H9 (cell line): ENCODE data around the gene BHLHE40. TPM values are rescaled to one million over a fixed set of nuclear protein-coding genes. Genes with fewer than 3 reads are reported as not detected.

ENCODE experiments used
- DNase-seq: peaks from one replicate; pipeline ENCODE4 v3.0.0-alpha.2; 2017
- H2AFZ ChIP-seq: one replicate; pipeline ENCODE4 v1.6.1; 2013; ENCODE audit warnings: mild to moderate bottlenecking, low read length, control low read depth, moderate library complexity
- H2AK5ac ChIP-seq: 2 replicates; pipeline ENCODE4 v1.6.1; 2013; ENCODE audit warnings: low read length, control low read depth, mixed read lengths; ENCODE audit not compliant: insufficient read length
- H2BK120ac ChIP-seq: one replicate; pipeline ENCODE4 v1.6.1; 2013; ENCODE audit warnings: low read depth, mild to moderate bottlenecking, low read length, control low read depth, inconsistent platforms; ENCODE audit not compliant: poor library complexity, severe bottlenecking
- H2BK12ac ChIP-seq: 2 replicates; pipeline ENCODE4 v1.6.1; 2013; ENCODE audit warnings: low read length, control low read depth, mixed read lengths, low read depth; ENCODE audit not compliant: insufficient read length
- H2BK15ac ChIP-seq: 2 replicates; pipeline ENCODE4 v1.6.1; 2013; ENCODE audit warnings: low read depth, low read length, control low read depth
- H2BK20ac ChIP-seq: one replicate; pipeline ENCODE4 v1.6.1; 2013; ENCODE audit warnings: low read depth, mild to moderate bottlenecking, low read length, control low read depth, inconsistent platforms; ENCODE audit not compliant: poor library complexity, severe bottlenecking
- H2BK5ac ChIP-seq: 2 replicates; pipeline ENCODE4 v1.6.1; 2013; ENCODE audit warnings: low read length, control low read depth, mixed read lengths; ENCODE audit not compliant: insufficient read length
- H3K14ac ChIP-seq: 2 replicates; pipeline ENCODE4 v1.6.1; 2013; ENCODE audit warnings: low read length, control low read depth; ENCODE audit not compliant: insufficient read depth
- H3K18ac ChIP-seq: 2 replicates; pipeline ENCODE4 v1.6.1; 2013; ENCODE audit warnings: low read depth, mild to moderate bottlenecking, mixed read lengths, low read length, control low read depth; ENCODE audit not compliant: insufficient read length
- H3K23ac ChIP-seq: 2 replicates; pipeline ENCODE4 v1.6.1; 2013; ENCODE audit warnings: low read length, control low read depth, mixed read lengths, low read depth; ENCODE audit not compliant: insufficient read length
- H3K23me2 ChIP-seq: 2 replicates; pipeline ENCODE4 v1.6.1; 2013; ENCODE audit warnings: low read depth, mild to moderate bottlenecking, mixed read lengths, low read length, control low read depth; ENCODE audit not compliant: insufficient read length, poor library complexity, severe bottlenecking
- H3K27ac ChIP-seq: 2 replicates; pipeline ENCODE4 v1.5.1; 2013; ENCODE audit warnings: low read length, control low read depth, mixed read lengths, low read depth; ENCODE audit not compliant: insufficient read length
- H3K27me3 ChIP-seq: 2 replicates; pipeline ENCODE4 v1.6.1; 2013; ENCODE audit warnings: low read length, control low read depth, inconsistent platforms; ENCODE audit not compliant: insufficient read depth
- H3K4ac ChIP-seq: 2 replicates; pipeline ENCODE4 v1.6.1; 2013; ENCODE audit warnings: low read depth, mild to moderate bottlenecking, control low read depth, inconsistent platforms, low read length, moderate library complexity
- H3K4me1 ChIP-seq: 2 replicates; pipeline ENCODE4 v1.6.1; 2013; ENCODE audit warnings: low read length, control low read depth, inconsistent platforms; ENCODE audit not compliant: insufficient read depth
- H3K4me2 ChIP-seq: 2 replicates; pipeline ENCODE4 v1.6.1; 2013; ENCODE audit warnings: low read length, control low read depth, mixed read lengths; ENCODE audit not compliant: insufficient read length, insufficient read depth
- H3K56ac ChIP-seq: 2 replicates; pipeline ENCODE4 v1.6.1; 2013; ENCODE audit warnings: low read depth, mild to moderate bottlenecking, mixed read lengths, low read length, control low read depth; ENCODE audit not compliant: insufficient read length
- H3K79me1 ChIP-seq: 2 replicates; pipeline ENCODE4 v1.6.1; 2013; ENCODE audit warnings: low read depth, mild to moderate bottlenecking, moderate library complexity, low read length, control low read depth, inconsistent platforms; ENCODE audit not compliant: insufficient read depth, poor library complexity, severe bottlenecking
- H3K79me2 ChIP-seq: 2 replicates; pipeline ENCODE4 v1.6.1; 2013; ENCODE audit warnings: low read length, control low read depth, inconsistent platforms; ENCODE audit not compliant: insufficient read depth
- H3K9ac ChIP-seq: 2 replicates; pipeline ENCODE4 v1.6.1; 2013; ENCODE audit warnings: low read length, control low read depth, mixed read lengths; ENCODE audit not compliant: insufficient read length; ENCODE audit errors: extremely low read depth
- H3K9me3 ChIP-seq: one replicate; pipeline ENCODE4 v1.6.1; 2013; ENCODE audit warnings: low read depth, low read length, inconsistent platforms; ENCODE audit not compliant: control insufficient read depth
- H3T11ph ChIP-seq: one replicate; pipeline ENCODE4 v1.6.1; 2013; ENCODE audit warnings: mild to moderate bottlenecking, low read length, control low read depth, inconsistent platforms
- H4K20me1 ChIP-seq: one replicate; pipeline ENCODE4 v1.6.1; 2013; ENCODE audit not compliant: control insufficient read depth, insufficient read length, insufficient read depth
- H4K5ac ChIP-seq: 2 replicates; pipeline ENCODE4 v1.6.1; 2013; ENCODE audit warnings: low read depth, mild to moderate bottlenecking, mixed read lengths, low read length, control low read depth; ENCODE audit not compliant: insufficient read length
- H4K8ac ChIP-seq: replicated peaks from 2 replicates; pipeline ENCODE4 v1.6.1; 2013; ENCODE audit warnings: low read length, control low read depth, mixed read lengths, low read depth; ENCODE audit not compliant: insufficient read length
- H4K91ac ChIP-seq: 2 replicates; pipeline ENCODE4 v1.6.1; 2013; ENCODE audit warnings: low read depth, mild to moderate bottlenecking, moderate library complexity, mixed read lengths, low read length, control low read depth; ENCODE audit not compliant: insufficient read length
- H3K27ac Mint-ChIP-seq, 3 experiments: 2 replicates in 2 of 3; 3 replicates in 1 of 3; pipeline ENCODE4 v1.8.0; 2020 to 2021; ENCODE audit warnings: mixed read lengths in 3 of 3, mild to moderate bottlenecking in 1 of 3, moderate library complexity in 1 of 3
- H3K27me3 Mint-ChIP-seq: 2 replicates; pipeline ENCODE4 v1.8.0; 2021; ENCODE audit warnings: low read depth, mild to moderate bottlenecking, moderate library complexity, mixed read lengths
- H3K36me3 Mint-ChIP-seq, 3 experiments: 2 replicates in 2 of 3; 3 replicates in 1 of 3; pipeline ENCODE4 v1.8.0; 2020 to 2021; ENCODE audit warnings: low read depth in 3 of 3, mixed read lengths in 3 of 3; ENCODE audit not compliant: insufficient read depth in 1 of 3
- H3K4me1 Mint-ChIP-seq, 2 experiments: 2 replicates each; pipeline ENCODE4 v1.8.0; 2020; ENCODE audit warnings: mixed read lengths in 2 of 2
- H3K4me3 Mint-ChIP-seq, 2 experiments: 2 replicates in 1 of 2; 3 replicates in 1 of 2; pipeline ENCODE4 v1.8.0; 2020 to 2021; ENCODE audit warnings: mild to moderate bottlenecking in 2 of 2, mixed read lengths in 2 of 2, moderate library complexity in 1 of 2
- H3K9me3 Mint-ChIP-seq, 2 experiments: 2 replicates in 1 of 2; 3 replicates in 1 of 2; pipeline ENCODE4 v1.8.0; 2020; ENCODE audit warnings: mild to moderate bottlenecking in 2 of 2, mixed read lengths in 2 of 2, moderate library complexity in 1 of 2
- total RNA-seq: library from RNA; stranded (reverse); gene quantifications from 2 replicates; pipeline ENCODE4 v1.2.1, GENCODE V29; 2021
- TF ChIP-seq, protein P1 (sequence below): fragments of 200-600 bp; sonication (generic); conservative IDR thresholded peaks from 3 replicates; pipeline ENCODE4 v1.8.0; 2021; ENCODE audit warnings: antibody characterized with exemption, mild to moderate bottlenecking

The BHLHE40 gene
- total RNA-seq, 1 experiment from 2014 or later: 4.1 TPM

- H3K27ac ChIP-seq: no peak overlapping the region
- H3K23me2 ChIP-seq: no peaks in the 10 kb centered on the region
- H3K27me3 ChIP-seq: no peaks in the 10 kb centered on the region
- no peak overlapping the region for H2BK12ac ChIP-seq
- H3K4me2 ChIP-seq: no peak overlapping the region
- H2BK120ac ChIP-seq: no peak overlapping the region
- no peak overlapping the region for H3K23ac ChIP-seq
- Mint-ChIP-seq H3K4me3 (no peak overlapping the region), H3K27ac (no peak overlapping the region), H3K4me1 (peaks cover 6 to 16% of the 10 kb centered on the region in 2 experiments), H3K9me3 (no peaks in the 10 kb centered on the region), H3K36me3 (no peaks in the 10 kb centered on the region), H3K27me3 (peaks cover 7% of the 10 kb centered on the region)
- H3K4me1 ChIP-seq: no peaks in the 10 kb centered on the region
- H3K14ac ChIP-seq: no peak overlapping the region
- H3K79me1 ChIP-seq: no peaks in the 10 kb centered on the region
- H3K4ac ChIP-seq: no peak overlapping the region
- no peak overlapping the region for H2AFZ ChIP-seq
- no peak overlapping the region for H3T11ph ChIP-seq
- H3K9me3 ChIP-seq: no peaks in the 10 kb centered on the region
- TF ChIP-seq, protein P1, sequence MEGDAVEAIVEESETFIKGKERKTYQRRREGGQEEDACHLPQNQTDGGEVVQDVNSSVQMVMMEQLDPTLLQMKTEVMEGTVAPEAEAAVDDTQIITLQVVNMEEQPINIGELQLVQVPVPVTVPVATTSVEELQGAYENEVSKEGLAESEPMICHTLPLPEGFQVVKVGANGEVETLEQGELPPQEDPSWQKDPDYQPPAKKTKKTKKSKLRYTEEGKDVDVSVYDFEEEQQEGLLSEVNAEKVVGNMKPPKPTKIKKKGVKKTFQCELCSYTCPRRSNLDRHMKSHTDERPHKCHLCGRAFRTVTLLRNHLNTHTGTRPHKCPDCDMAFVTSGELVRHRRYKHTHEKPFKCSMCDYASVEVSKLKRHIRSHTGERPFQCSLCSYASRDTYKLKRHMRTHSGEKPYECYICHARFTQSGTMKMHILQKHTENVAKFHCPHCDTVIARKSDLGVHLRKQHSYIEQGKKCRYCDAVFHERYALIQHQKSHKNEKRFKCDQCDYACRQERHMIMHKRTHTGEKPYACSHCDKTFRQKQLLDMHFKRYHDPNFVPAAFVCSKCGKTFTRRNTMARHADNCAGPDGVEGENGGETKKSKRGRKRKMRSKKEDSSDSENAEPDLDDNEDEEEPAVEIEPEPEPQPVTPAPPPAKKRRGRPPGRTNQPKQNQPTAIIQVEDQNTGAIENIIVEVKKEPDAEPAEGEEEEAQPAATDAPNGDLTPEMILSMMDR: no peak
- H2AK5ac ChIP-seq: no peak overlapping the region
- no peak overlapping the region for H2BK15ac ChIP-seq
- no peak overlapping the region for H4K8ac ChIP-seq
- H3K9ac ChIP-seq: no peak overlapping the region
- DNase-seq: no peak
- no peak overlapping the region for H3K56ac ChIP-seq
- H2BK20ac ChIP-seq: no peak overlapping the region
- no peaks in the 10 kb centered on the region for H3K79me2 ChIP-seq
- no peaks in the 10 kb centered on the region for H4K20me1 ChIP-seq
- no peak overlapping the region for H3K18ac ChIP-seq
- no peak overlapping the region for H4K5ac ChIP-seq
- no peak overlapping the region for H2BK5ac ChIP-seq
- no peak overlapping the region for H4K91ac ChIP-seq
Measured at GRCh38 chr3:4994144-4994730, 15.0 kb downstream of the BHLHE40 start.
